Measurements from ENCODE around the gene NPC1L1. TPM values are rescaled to one million over a fixed set of nuclear protein-coding genes. Genes with fewer than 3 reads are reported as not detected.

NPC1L1 gene
- total and polyA plus RNA-seq, 2 of the 13 experiments (the other 11 are each of a cell fraction or from before 2014, with no cell fraction given), result 4.8 to 14.5 TPM

DNA sequence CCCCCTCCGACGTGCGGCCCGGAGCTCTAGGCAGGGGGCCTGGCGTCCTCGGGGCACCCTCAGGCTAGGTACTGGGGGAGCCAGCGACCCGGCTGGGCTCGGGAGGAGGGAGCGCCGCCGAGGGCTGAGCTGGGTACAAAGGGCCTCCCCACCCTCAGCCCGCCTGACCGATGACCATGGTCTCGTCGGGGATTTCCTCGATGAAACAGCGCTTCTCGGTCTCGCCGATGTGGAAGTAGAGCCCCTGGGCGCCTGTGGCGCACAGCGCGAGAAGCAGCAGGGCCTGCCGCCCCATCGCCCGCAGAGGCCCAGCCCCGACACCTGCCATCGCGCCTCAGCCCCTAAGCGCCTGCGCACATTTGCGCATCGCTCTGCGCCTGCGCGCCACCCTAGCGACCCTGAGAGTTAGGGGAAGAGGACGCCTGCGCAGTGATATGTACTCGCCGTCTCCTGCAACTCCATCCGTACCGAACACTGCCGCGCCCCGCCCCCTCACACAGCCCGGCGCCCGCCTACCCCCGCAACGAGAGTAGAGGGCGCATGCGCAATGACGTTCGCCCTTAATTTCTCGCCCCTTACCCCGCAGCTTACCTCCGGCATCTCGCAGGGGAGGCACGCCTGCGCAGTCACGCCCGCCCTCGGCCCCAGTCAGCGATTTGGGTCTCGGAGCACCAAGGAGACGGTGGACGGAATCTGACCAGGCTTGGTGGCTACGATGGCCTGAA lies 40.9 kb upstream of the NPC1L1 start, which contains the start of gene TMED4 (continued):
- TF ChIP-seq, protein P1, sequence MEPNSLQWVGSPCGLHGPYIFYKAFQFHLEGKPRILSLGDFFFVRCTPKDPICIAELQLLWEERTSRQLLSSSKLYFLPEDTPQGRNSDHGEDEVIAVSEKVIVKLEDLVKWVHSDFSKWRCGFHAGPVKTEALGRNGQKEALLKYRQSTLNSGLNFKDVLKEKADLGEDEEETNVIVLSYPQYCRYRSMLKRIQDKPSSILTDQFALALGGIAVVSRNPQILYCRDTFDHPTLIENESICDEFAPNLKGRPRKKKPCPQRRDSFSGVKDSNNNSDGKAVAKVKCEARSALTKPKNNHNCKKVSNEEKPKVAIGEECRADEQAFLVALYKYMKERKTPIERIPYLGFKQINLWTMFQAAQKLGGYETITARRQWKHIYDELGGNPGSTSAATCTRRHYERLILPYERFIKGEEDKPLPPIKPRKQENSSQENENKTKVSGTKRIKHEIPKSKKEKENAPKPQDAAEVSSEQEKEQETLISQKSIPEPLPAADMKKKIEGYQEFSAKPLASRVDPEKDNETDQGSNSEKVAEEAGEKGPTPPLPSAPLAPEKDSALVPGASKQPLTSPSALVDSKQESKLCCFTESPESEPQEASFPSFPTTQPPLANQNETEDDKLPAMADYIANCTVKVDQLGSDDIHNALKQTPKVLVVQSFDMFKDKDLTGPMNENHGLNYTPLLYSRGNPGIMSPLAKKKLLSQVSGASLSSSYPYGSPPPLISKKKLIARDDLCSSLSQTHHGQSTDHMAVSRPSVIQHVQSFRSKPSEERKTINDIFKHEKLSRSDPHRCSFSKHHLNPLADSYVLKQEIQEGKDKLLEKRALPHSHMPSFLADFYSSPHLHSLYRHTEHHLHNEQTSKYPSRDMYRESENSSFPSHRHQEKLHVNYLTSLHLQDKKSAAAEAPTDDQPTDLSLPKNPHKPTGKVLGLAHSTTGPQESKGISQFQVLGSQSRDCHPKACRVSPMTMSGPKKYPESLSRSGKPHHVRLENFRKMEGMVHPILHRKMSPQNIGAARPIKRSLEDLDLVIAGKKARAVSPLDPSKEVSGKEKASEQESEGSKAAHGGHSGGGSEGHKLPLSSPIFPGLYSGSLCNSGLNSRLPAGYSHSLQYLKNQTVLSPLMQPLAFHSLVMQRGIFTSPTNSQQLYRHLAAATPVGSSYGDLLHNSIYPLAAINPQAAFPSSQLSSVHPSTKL (CRISPR knock-in tag; IDR thresholded peaks at IDR 0.05), result peak; percentile 4; the same call in 1 of the 2 replicates
- TF ChIP-seq PRMT3 (CRISPR knock-in tag; IDR thresholded peaks at IDR 0.05; ENCODE audit: borderline replicate concordance, low read depth), result no peak
- no peak for TF ChIP-seq IRF2 (CRISPR knock-in tag; IDR thresholded peaks at IDR 0.05)
- peak; percentile 79 for TF ChIP-seq PHF20 (CRISPR knock-in tag; IDR thresholded peaks at IDR 0.05)
- TF ChIP-seq SRSF4 (IDR thresholded peaks at IDR 0.05; ENCODE audit: low read depth, low read length, poor library complexity, severe bottlenecking), result no peak
- no peak for TF ChIP-seq MTF1 (CRISPR knock-in tag; IDR thresholded peaks at IDR 0.05)
- peak; percentile 43; the same call in 1 of the 2 replicates for TF ChIP-seq IKZF5 (CRISPR knock-in tag; IDR thresholded peaks at IDR 0.05)
- no peak for TF ChIP-seq ZFYVE20 (CRISPR knock-in tag; IDR thresholded peaks at IDR 0.05; ENCODE audit: borderline replicate concordance, low read depth)
- TF ChIP-seq, protein P2, sequence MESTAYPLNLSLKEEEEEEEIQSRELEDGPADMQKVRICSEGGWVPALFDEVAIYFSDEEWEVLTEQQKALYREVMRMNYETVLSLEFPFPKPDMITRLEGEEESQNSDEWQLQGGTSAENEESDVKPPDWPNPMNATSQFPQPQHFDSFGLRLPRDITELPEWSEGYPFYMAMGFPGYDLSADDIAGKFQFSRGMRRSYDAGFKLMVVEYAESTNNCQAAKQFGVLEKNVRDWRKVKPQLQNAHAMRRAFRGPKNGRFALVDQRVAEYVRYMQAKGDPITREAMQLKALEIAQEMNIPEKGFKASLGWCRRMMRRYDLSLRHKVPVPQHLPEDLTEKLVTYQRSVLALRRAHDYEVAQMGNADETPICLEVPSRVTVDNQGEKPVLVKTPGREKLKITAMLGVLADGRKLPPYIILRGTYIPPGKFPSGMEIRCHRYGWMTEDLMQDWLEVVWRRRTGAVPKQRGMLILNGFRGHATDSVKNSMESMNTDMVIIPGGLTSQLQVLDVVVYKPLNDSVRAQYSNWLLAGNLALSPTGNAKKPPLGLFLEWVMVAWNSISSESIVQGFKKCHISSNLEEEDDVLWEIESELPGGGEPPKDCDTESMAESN (CRISPR knock-in tag; conservative IDR thresholded peaks at IDR 0.05), result peak; percentile 60
- TF ChIP-seq, protein P3, sequence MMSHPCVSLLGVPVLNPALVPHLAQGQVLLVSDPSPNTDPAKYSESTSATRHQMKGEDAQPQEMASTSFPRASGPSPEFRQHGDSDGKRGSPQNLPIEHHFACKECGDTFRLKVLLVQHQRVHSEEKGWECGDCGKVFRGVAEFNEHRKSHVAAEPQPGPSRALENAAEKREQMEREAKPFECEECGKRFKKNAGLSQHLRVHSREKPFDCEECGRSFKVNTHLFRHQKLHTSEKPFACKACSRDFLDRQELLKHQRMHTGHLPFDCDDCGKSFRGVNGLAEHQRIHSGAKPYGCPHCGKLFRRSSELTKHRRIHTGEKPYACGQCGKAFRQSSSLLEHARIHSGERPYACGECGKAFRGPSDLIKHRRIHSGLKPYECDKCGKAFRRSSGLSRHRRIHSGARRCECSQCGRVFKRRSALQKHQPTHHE (CRISPR knock-in tag; IDR thresholded peaks at IDR 0.05; ENCODE audit: borderline replicate concordance), result peak; percentile 68; the same call in 1 of the 2 replicates
- TF ChIP-seq CBX5 (CRISPR knock-in tag; IDR thresholded peaks at IDR 0.05; ENCODE audit: borderline replicate concordance), result no peak
- TF ChIP-seq, protein P4, sequence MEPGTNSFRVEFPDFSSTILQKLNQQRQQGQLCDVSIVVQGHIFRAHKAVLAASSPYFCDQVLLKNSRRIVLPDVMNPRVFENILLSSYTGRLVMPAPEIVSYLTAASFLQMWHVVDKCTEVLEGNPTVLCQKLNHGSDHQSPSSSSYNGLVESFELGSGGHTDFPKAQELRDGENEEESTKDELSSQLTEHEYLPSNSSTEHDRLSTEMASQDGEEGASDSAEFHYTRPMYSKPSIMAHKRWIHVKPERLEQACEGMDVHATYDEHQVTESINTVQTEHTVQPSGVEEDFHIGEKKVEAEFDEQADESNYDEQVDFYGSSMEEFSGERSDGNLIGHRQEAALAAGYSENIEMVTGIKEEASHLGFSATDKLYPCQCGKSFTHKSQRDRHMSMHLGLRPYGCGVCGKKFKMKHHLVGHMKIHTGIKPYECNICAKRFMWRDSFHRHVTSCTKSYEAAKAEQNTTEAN (CRISPR knock-in tag; conservative IDR thresholded peaks at IDR 0.05), result 0 out of 2 replicates have a peak, but pooled peaks have one; percentile 52
- no peak for TF ChIP-seq ZNF839 (CRISPR knock-in tag; IDR thresholded peaks at IDR 0.05; ENCODE audit: borderline replicate concordance)
- TF ChIP-seq TBX2 (CRISPR knock-in tag; IDR thresholded peaks at IDR 0.05; ENCODE audit: borderline replicate concordance), result peak; percentile 87
- 0 out of 2 replicates have a peak, but pooled peaks have one; percentile 33 for TF ChIP-seq HOXD1 (CRISPR knock-in tag; IDR thresholded peaks at IDR 0.05)
- TF ChIP-seq, protein P5, sequence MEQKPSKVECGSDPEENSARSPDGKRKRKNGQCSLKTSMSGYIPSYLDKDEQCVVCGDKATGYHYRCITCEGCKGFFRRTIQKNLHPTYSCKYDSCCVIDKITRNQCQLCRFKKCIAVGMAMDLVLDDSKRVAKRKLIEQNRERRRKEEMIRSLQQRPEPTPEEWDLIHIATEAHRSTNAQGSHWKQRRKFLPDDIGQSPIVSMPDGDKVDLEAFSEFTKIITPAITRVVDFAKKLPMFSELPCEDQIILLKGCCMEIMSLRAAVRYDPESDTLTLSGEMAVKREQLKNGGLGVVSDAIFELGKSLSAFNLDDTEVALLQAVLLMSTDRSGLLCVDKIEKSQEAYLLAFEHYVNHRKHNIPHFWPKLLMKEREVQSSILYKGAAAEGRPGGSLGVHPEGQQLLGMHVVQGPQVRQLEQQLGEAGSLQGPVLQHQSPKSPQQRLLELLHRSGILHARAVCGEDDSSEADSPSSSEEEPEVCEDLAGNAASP (CRISPR knock-in tag; IDR thresholded peaks at IDR 0.05; ENCODE audit: borderline replicate concordance), result no peak; the same call in 1 of the 2 replicates

Data from HepG2 (cell line).